Measurements from ENCODE around the gene DNAJC30. TPM values are rescaled to one million over a fixed set of nuclear protein-coding genes. Genes with fewer than 3 reads are reported as not detected.

Gene DNAJC30
- 10 to 100 TPM in 6 of 9 donors, 1 to 10 TPM in 3; 6.8 to 21.1 (median 15.6) TPM for total RNA-seq
- polyA plus RNA-seq: 10 to 100 TPM in 1 of 2 donors, 1 to 10 TPM in 1; 7.2 to 14.0 TPM
- long read RNA-seq, donor 1, transcript DNAJC30-201 (1 exons, 2,485 nt): major isoform, 28 of 29 reads
- long read RNA-seq, donor 1, partial matches to known transcripts: 0 of 29 reads
- long read RNA-seq, donor 1, other reads (novel, unspliced or antisense): 1 of 29 reads
- long read RNA-seq, donor 2, transcript DNAJC30-201 (1 exons, 2,485 nt): major isoform, 34 of 35 reads
- long read RNA-seq, donor 2, partial matches to known transcripts: 0 of 35 reads
- long read RNA-seq, donor 2, other reads (novel, unspliced or antisense): 1 of 35 reads
- long read RNA-seq, donor 3, transcript DNAJC30-201 (1 exons, 2,485 nt): major isoform, 14 of 14 reads
- long read RNA-seq, donor 3, partial matches to known transcripts: 0 of 14 reads
- long read RNA-seq, donor 3, other reads (novel, unspliced or antisense): 0 of 14 reads

DNA sequence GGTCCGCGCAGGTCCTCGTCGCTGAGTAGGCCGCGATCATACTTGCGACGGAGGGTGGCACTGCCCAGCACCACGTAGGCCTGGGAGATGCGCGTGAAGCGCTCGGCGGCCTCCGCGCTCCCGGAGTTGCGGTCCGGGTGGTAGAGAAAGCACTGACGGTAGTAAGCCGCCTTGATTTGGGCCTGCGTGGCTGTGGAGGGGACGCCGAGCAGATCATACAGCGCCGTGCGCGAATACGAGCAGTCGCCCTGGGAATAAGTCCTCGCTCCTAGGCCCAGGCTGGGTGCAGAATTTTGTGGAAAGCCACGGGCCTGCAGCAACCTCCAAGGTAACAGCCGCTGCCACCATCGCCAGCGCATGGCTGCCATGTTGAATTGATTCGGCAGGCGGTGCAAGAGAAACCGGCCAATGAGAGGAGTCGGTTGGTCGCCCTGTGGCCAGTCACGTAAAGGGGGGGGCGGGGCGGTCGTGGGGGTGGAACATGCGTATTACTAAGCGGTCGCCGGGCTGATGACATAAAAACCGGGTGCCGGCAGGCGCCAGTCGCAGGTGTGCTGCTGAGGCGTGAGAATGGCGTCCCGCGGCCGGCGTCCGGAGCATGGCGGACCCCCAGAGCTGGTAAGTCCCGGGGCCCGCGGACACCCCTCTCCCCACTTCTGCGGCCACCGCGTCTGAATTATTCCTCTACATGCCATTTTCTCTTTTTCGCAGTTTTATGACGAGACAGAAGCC, at the start of gene DNAJC30, which contains the start of gene BUD23:
Gene DNAJC30 (minus strand): TSS at position 398 of the 732 bp plus-strand sequence. CDS start 30 bp downstream, at position 368.
Gene BUD23 (plus strand): TSS at position 542 of the 732 bp plus-strand sequence. CDS start 29 bp downstream, at position 571.
- Histone ChIP-seq H3K9me3 (no peaks in the 10 kb centered on the region), H3K36me3 (peaks cover 0 to 34% (median 19%) of the 10 kb centered on the region in 9 donors), H3K27ac (peak within 1 kb of the TSS; percentile 27 to 91 (median 84)), H3K4me3 (peak within 1 kb of the TSS; percentile 74 to 100 (median 94)), H3K4me1 (peaks cover 7 to 49% (median 31%) of the 10 kb centered on the region in 12 donors), H3K27me3 (no peaks in the 10 kb centered on the region)
- 0% methylated on average over 44 to 68 of the region's 68 CpGs for WGBS, 4 donors
- ATAC-seq: peak; percentile 95 to 98 (median 98)
- DNase-seq: peak; percentile 97 to 99 (median 98)
- TF ChIP-seq, protein P1, sequence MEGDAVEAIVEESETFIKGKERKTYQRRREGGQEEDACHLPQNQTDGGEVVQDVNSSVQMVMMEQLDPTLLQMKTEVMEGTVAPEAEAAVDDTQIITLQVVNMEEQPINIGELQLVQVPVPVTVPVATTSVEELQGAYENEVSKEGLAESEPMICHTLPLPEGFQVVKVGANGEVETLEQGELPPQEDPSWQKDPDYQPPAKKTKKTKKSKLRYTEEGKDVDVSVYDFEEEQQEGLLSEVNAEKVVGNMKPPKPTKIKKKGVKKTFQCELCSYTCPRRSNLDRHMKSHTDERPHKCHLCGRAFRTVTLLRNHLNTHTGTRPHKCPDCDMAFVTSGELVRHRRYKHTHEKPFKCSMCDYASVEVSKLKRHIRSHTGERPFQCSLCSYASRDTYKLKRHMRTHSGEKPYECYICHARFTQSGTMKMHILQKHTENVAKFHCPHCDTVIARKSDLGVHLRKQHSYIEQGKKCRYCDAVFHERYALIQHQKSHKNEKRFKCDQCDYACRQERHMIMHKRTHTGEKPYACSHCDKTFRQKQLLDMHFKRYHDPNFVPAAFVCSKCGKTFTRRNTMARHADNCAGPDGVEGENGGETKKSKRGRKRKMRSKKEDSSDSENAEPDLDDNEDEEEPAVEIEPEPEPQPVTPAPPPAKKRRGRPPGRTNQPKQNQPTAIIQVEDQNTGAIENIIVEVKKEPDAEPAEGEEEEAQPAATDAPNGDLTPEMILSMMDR (IDR thresholded peaks at IDR 0.05): peak in 3 of 12 donors; percentile 5 to 33 (median 23)
- TF ChIP-seq POLR2A (IDR thresholded peaks at IDR 0.05): peak; percentile 22 to 77
- intact Hi-C loops (cut with DNase I): loop anchor here in 2 of 10 donors (5.0 kb wide), 2 partner anchors 34 to 54 kb away; partner anchors contain the start of genes STX1A (in 2 of the 2) and ABHD11 (in 1 of the 2)

DNA sequence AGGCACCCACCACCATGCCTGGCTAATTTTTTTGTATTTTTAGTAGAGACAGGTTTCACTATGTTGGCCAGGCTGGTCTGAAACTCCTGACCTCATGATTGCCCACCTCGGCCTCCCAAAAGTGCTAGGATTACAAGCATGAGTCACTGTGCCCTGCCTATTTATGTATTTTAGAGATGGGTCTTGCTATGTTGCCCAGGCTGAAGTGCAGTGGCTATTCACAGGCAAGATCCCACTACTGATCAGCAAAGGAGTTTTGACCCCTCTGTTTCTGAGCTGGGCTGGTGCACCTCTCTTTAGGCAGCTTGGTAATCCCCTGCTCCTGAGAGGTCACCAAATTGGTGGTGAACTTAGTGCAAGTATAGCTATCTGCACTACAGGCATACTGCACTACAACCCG, 49.1 kb upstream of the DNAJC30 start:
- Histone ChIP-seq H3K36me3 (peaks cover 0 to 21% (median 16%) of the 10 kb centered on the region in 9 donors), H3K27me3 (peaks cover 0 to 12% (median 0%) of the 10 kb centered on the region in 9 donors), H3K4me3 (no peak overlapping the region), H3K27ac (no peak overlapping the region), H3K4me1 (peaks cover 0 to 7% (median 1%) of the 10 kb centered on the region in 12 donors), H3K9me3 (no peaks in the 10 kb centered on the region)
- TF ChIP-seq POLR2A (IDR thresholded peaks at IDR 0.05): no peak
- TF ChIP-seq, protein P1 (IDR thresholded peaks at IDR 0.05): no peak
- DNase-seq: no peak
- intact Hi-C loops (cut with DNase I): loop anchor here in 1 of 10 donors (10.0 kb wide), 1 partner anchor 388 kb away; no protein-coding TSS in a partner anchor
- WGBS, 4 donors: 60 to 100% (median 70%) methylated on average over 2 of the region's 2 CpGs
- no peak for ATAC-seq

DNA sequence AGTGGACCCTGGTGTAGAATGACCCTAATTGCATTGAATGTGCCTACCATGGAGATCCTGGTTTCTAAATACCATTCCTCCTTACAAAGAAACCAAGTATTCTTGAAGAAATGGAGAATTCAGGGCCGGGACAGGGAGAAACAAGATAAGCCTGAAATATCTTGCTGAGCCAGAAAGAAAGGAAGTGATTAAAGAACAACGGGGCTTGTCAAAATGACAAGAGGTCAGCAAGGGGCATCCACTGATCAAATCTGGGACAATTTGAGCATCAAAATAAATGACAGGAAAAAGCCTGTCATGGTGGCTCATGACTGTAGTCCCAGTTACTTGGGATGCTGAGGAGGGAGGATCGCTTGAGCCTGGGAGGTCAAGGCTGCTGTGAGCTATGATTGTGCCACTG, 47.2 kb upstream of the DNAJC30 start:
- intact Hi-C loops (cut with DNase I): loop anchor here in 1 of 10 donors (10.0 kb wide), 1 partner anchor 386 kb away; no protein-coding TSS in a partner anchor

More for the DNA sequence above, 47.2 kb upstream of the DNAJC30 start:
- ATAC-seq (no peak), DNase-seq (peak in 1 of 5 donors; percentile 5)
- no peak overlapping the region for H3K4me3 ChIP-seq
- H3K4me1 ChIP-seq: peaks cover 0 to 5% (median 0%) of the 10 kb centered on the region in 12 donors
- H3K36me3 ChIP-seq: peaks cover 0 to 1% (median 0%) of the 10 kb centered on the region in 9 donors
- TF ChIP-seq, protein P1 (IDR thresholded peaks at IDR 0.05): no peak
- no peak for TF ChIP-seq POLR2A (IDR thresholded peaks at IDR 0.05)
- H3K9me3 ChIP-seq: no peaks in the 10 kb centered on the region
- H3K27ac ChIP-seq: no peak overlapping the region
- peaks cover 0 to 17% (median 3%) of the 10 kb centered on the region in 9 donors for H3K27me3 ChIP-seq
- WGBS, 4 donors: 39 to 40% (median 40%) methylated on average over 3 of the region's 3 CpGs
